ENCODE measurements around the gene FIZ1. TPM values are rescaled to one million over a fixed set of nuclear protein-coding genes. Genes with fewer than 3 reads are reported as not detected.

Gene FIZ1
- total and polyA plus RNA-seq, 3 experiments from 2014 or later: 4.6 to 25.8 (median 23.9) TPM

GRCh38 chr19:55554302-55554701 is 45.0 kb downstream of the FIZ1 start:
- CTCF ChIA-PET: no interaction called here
- H3K4me3 Mint-ChIP-seq: no peak overlapping the region
- no peak overlapping the region for H3K27ac Mint-ChIP-seq
- Histone ChIP-seq H3K4me3 (ENCODE audit: low read length) (no peak overlapping the region), H3K9me3 (ENCODE audit: low read length) (no peaks in the 10 kb centered on the region), H3K27ac (ENCODE audit: low read depth, low read length) (no peak overlapping the region), H3K4me1 (ENCODE audit: insufficient read depth, low read length) (no peaks in the 10 kb centered on the region), H3K27me3 (ENCODE audit: insufficient read depth, low read length, poor library complexity, severe bottlenecking) (no peaks in the 10 kb centered on the region), H3K36me3 (ENCODE audit: insufficient read depth, low read length) (no peaks in the 10 kb centered on the region)
- no peaks in the 10 kb centered on the region for H3K4me1 Mint-ChIP-seq
- H3K36me3 Mint-ChIP-seq: no peaks in the 10 kb centered on the region
- peaks cover 10 to 26% of the 10 kb centered on the region in 2 donors for H3K27me3 Mint-ChIP-seq
- POLR2A ChIA-PET: no interaction called here
- peak in 1 of 5 donors; percentile 13 for DNase-seq
- H3K9me3 Mint-ChIP-seq: no peaks in the 10 kb centered on the region

- no peaks in the 10 kb centered on the region for H3K27me3 ChIP-seq (ENCODE audit: insufficient read depth, low read length, poor library complexity, severe bottlenecking)
- ChIA-PET POLR2A (no interaction called here), CTCF (interaction anchor here (0.6 kb wide), 1 partner anchor 108 kb away, joined by 3 read pairs; no protein-coding TSS in a partner anchor)
- Mint-ChIP-seq H3K36me3 (no peaks in the 10 kb centered on the region), H3K4me3 (no peak overlapping the region), H3K9me3 (no peaks in the 10 kb centered on the region), H3K4me1 (no peaks in the 10 kb centered on the region), H3K27ac (no peak overlapping the region), H3K27me3 (peaks cover 12 to 25% of the 10 kb centered on the region in 2 donors)
- H3K36me3 ChIP-seq (ENCODE audit: insufficient read depth, low read length): no peaks in the 10 kb centered on the region
- H3K4me3 ChIP-seq (ENCODE audit: low read length): no peak overlapping the region
- DNase-seq: peak in 1 of 5 donors; percentile 23
- no peaks in the 10 kb centered on the region for H3K9me3 ChIP-seq (ENCODE audit: low read length)
- H3K4me1 ChIP-seq (ENCODE audit: insufficient read depth, low read length): no peaks in the 10 kb centered on the region
- no peak overlapping the region for H3K27ac ChIP-seq (ENCODE audit: low read depth, low read length)
Observed at GRCh38 chr19:55553217-55554182, 45.8 kb downstream of the FIZ1 start.

GRCh38 chr19:55552620-55553019 is 46.7 kb downstream of the FIZ1 start:
- DNase-seq: peak in 1 of 5 donors; percentile 28
- H3K27me3 Mint-ChIP-seq: peaks cover 12 to 33% of the 10 kb centered on the region in 2 donors
- Histone ChIP-seq H3K9me3 (ENCODE audit: low read length) (no peaks in the 10 kb centered on the region), H3K4me3 (ENCODE audit: low read length) (no peak overlapping the region), H3K4me1 (ENCODE audit: insufficient read depth, low read length) (no peaks in the 10 kb centered on the region), H3K36me3 (ENCODE audit: insufficient read depth, low read length) (no peaks in the 10 kb centered on the region), H3K27ac (ENCODE audit: low read depth, low read length) (no peak overlapping the region), H3K27me3 (ENCODE audit: insufficient read depth, low read length, poor library complexity, severe bottlenecking) (no peaks in the 10 kb centered on the region)
- H3K9me3 Mint-ChIP-seq: no peaks in the 10 kb centered on the region
- ChIA-PET CTCF (interaction anchor here (0.6 to 1.1 kb wide), 2 partner anchors 107 to 411 kb away, joined by 3 read pairs; no protein-coding TSS in a partner anchor), POLR2A (no interaction called here)
- H3K36me3 Mint-ChIP-seq: no peaks in the 10 kb centered on the region
- no peak overlapping the region for H3K27ac Mint-ChIP-seq
- H3K4me1 Mint-ChIP-seq: no peaks in the 10 kb centered on the region
- no peak overlapping the region for H3K4me3 Mint-ChIP-seq

- Mint-ChIP-seq H3K4me1 (no peaks in the 10 kb centered on the region), H3K36me3 (no peaks in the 10 kb centered on the region), H3K9me3 (no peaks in the 10 kb centered on the region), H3K4me3 (no peak overlapping the region), H3K27me3 (peaks cover 13 to 37% of the 10 kb centered on the region in 2 donors), H3K27ac (no peak overlapping the region)
- Histone ChIP-seq H3K9me3 (ENCODE audit: low read length) (no peaks in the 10 kb centered on the region), H3K36me3 (ENCODE audit: insufficient read depth, low read length) (no peaks in the 10 kb centered on the region), H3K4me1 (ENCODE audit: insufficient read depth, low read length) (no peaks in the 10 kb centered on the region), H3K27me3 (ENCODE audit: insufficient read depth, low read length, poor library complexity, severe bottlenecking) (no peaks in the 10 kb centered on the region), H3K27ac (ENCODE audit: low read depth, low read length) (no peak overlapping the region), H3K4me3 (ENCODE audit: low read length) (no peak overlapping the region)
- POLR2A ChIA-PET: no interaction called here
- DNase-seq: no peak
- CTCF ChIA-PET: interaction anchor here (1.1 kb wide), 1 partner anchor 411 kb away, joined by 3 read pairs; no protein-coding TSS in a partner anchor
Observed at GRCh38 chr19:55552206-55552605, 47.1 kb downstream of the FIZ1 start.

- H3K27ac Mint-ChIP-seq: no peak overlapping the region
- H3K4me1 ChIP-seq (ENCODE audit: insufficient read depth, low read length): no peaks in the 10 kb centered on the region
- H3K9me3 Mint-ChIP-seq: no peaks in the 10 kb centered on the region
- ChIA-PET CTCF (no interaction called here), POLR2A (no interaction called here)
- no peaks in the 10 kb centered on the region for H3K9me3 ChIP-seq (ENCODE audit: low read length)
- H3K27me3 Mint-ChIP-seq: peaks cover 13 to 47% of the 10 kb centered on the region in 2 donors
- no peaks in the 10 kb centered on the region for H3K27me3 ChIP-seq (ENCODE audit: insufficient read depth, low read length, poor library complexity, severe bottlenecking)
- no peaks in the 10 kb centered on the region for H3K4me1 Mint-ChIP-seq
- no peak overlapping the region for H3K4me3 ChIP-seq (ENCODE audit: low read length)
- H3K27ac ChIP-seq (ENCODE audit: low read depth, low read length): no peak overlapping the region
- no peak for DNase-seq
- H3K36me3 Mint-ChIP-seq: no peaks in the 10 kb centered on the region
- H3K4me3 Mint-ChIP-seq: no peak overlapping the region
- H3K36me3 ChIP-seq (ENCODE audit: insufficient read depth, low read length): no peaks in the 10 kb centered on the region
Observed at GRCh38 chr19:55550321-55550650, 49.0 kb downstream of the FIZ1 start.

- Histone ChIP-seq H3K9me3 (ENCODE audit: low read length) (no peaks in the 10 kb centered on the region), H3K27me3 (ENCODE audit: insufficient read depth, low read length, poor library complexity, severe bottlenecking) (no peaks in the 10 kb centered on the region), H3K27ac (ENCODE audit: low read depth, low read length) (no peak overlapping the region), H3K4me1 (ENCODE audit: insufficient read depth, low read length) (no peaks in the 10 kb centered on the region), H3K36me3 (ENCODE audit: insufficient read depth, low read length) (no peaks in the 10 kb centered on the region), H3K4me3 (ENCODE audit: low read length) (no peak overlapping the region)
- Mint-ChIP-seq H3K4me1 (no peaks in the 10 kb centered on the region), H3K9me3 (no peaks in the 10 kb centered on the region), H3K36me3 (no peaks in the 10 kb centered on the region), H3K27ac (no peak overlapping the region), H3K4me3 (no peak overlapping the region), H3K27me3 (peaks cover 13 to 45% of the 10 kb centered on the region in 2 donors)
- ChIA-PET CTCF (no interaction called here), POLR2A (no interaction called here)
- peak in 1 of 5 donors; percentile 9 for DNase-seq
Observed at GRCh38 chr19:55549500-55550320, 49.6 kb downstream of the FIZ1 start.

GRCh38 chr19:55546822-55547614 is 52.3 kb downstream of the FIZ1 start:
- Histone ChIP-seq H3K27ac (ENCODE audit: low read depth, low read length) (peak overlapping the region; percentile 61), H3K4me3 (ENCODE audit: low read length) (no peak overlapping the region), H3K9me3 (ENCODE audit: low read length) (no peaks in the 10 kb centered on the region), H3K27me3 (ENCODE audit: insufficient read depth, low read length, poor library complexity, severe bottlenecking) (no peaks in the 10 kb centered on the region), H3K36me3 (ENCODE audit: insufficient read depth, low read length) (no peaks in the 10 kb centered on the region), H3K4me1 (ENCODE audit: insufficient read depth, low read length) (no peaks in the 10 kb centered on the region)
- DNase-seq: no peak
- Mint-ChIP-seq H3K4me1 (no peaks in the 10 kb centered on the region), H3K36me3 (no peaks in the 10 kb centered on the region), H3K27ac (no peak overlapping the region), H3K4me3 (no peak overlapping the region), H3K9me3 (no peaks in the 10 kb centered on the region), H3K27me3 (peaks cover 11 to 41% of the 10 kb centered on the region in 2 donors)
- ChIA-PET POLR2A (no interaction called here), CTCF (interaction anchor here (0.6 kb wide), 1 partner anchor 27 kb away, joined by 4 read pairs; no protein-coding TSS in a partner anchor)

All from CD8-positive, alpha-beta memory T cell (primary cell).